ENCODE results near the gene CNNM1.

Gene CNNM1

GRCh38 chr10:99325281-99325680 is 3.9 kb upstream of the CNNM1 start:
- H3K9me3 ChIP-seq (ENCODE audit: control insufficient read depth, low read length) = no peaks in the 10 kb centered on the region
- no peak overlapping the region for H2AFZ ChIP-seq
- H3K27ac ChIP-seq = no peak overlapping the region
- TF ChIP-seq CTCF (IDR thresholded peaks at IDR 0.05) = no peak
- peaks cover 2% of the 10 kb centered on the region for H3K4me1 ChIP-seq
- no peaks in the 10 kb centered on the region for H3K79me2 ChIP-seq
- no peak overlapping the region for H3K4me3 ChIP-seq (ENCODE audit: low read depth, low read length)
- H3K4me2 ChIP-seq (ENCODE audit: low read length) = no peak overlapping the region
- H3K9ac ChIP-seq = no peak overlapping the region
- H3K36me3 ChIP-seq (ENCODE audit: control insufficient read depth, insufficient read depth, low read length) = no peaks in the 10 kb centered on the region
- no peaks in the 10 kb centered on the region for H3K27me3 ChIP-seq (ENCODE audit: control insufficient read depth, insufficient read depth, low read length)

- no peak overlapping the region for H2AFZ ChIP-seq
- no peak overlapping the region for H3K27ac ChIP-seq
- H3K79me2 ChIP-seq = no peaks in the 10 kb centered on the region
- no peaks in the 10 kb centered on the region for H3K27me3 ChIP-seq (ENCODE audit: control insufficient read depth, insufficient read depth, low read length)
- H3K4me1 ChIP-seq = peaks cover 3% of the 10 kb centered on the region
- H3K9me3 ChIP-seq (ENCODE audit: control insufficient read depth, low read length) = no peaks in the 10 kb centered on the region
- TF ChIP-seq CTCF (IDR thresholded peaks at IDR 0.05) = no peak
- H3K9ac ChIP-seq = no peak overlapping the region
- H3K4me2 ChIP-seq (ENCODE audit: low read length) = no peak overlapping the region
- no peaks in the 10 kb centered on the region for H3K36me3 ChIP-seq (ENCODE audit: control insufficient read depth, insufficient read depth, low read length)
- H3K4me3 ChIP-seq (ENCODE audit: low read depth, low read length) = no peak overlapping the region
Observed at GRCh38 chr10:99326871-99327270, 2.3 kb upstream of the CNNM1 start.

GRCh38 chr10:99328579-99329303 is 415 bp upstream of the CNNM1 start:
- H3K4me3 ChIP-seq (ENCODE audit: low read depth, low read length) = peak overlapping the region; percentile 45
- H3K4me2 ChIP-seq (ENCODE audit: low read length) = peak overlapping the region; percentile 91
- peaks cover 3% of the 10 kb centered on the region for H3K4me1 ChIP-seq
- H3K79me2 ChIP-seq = no peaks in the 10 kb centered on the region
- TF ChIP-seq CTCF (IDR thresholded peaks at IDR 0.05) = no peak
- peak overlapping the region; percentile 91 for H2AFZ ChIP-seq
- H3K27ac ChIP-seq = no peak overlapping the region
- no peaks in the 10 kb centered on the region for H3K27me3 ChIP-seq (ENCODE audit: control insufficient read depth, insufficient read depth, low read length)
- no peak overlapping the region for H3K9ac ChIP-seq
- no peaks in the 10 kb centered on the region for H3K9me3 ChIP-seq (ENCODE audit: control insufficient read depth, low read length)
- H3K36me3 ChIP-seq (ENCODE audit: control insufficient read depth, insufficient read depth, low read length) = no peaks in the 10 kb centered on the region

- H3K9me3 ChIP-seq (ENCODE audit: control insufficient read depth, low read length) = no peaks in the 10 kb centered on the region
- peak overlapping the region; percentile 45 for H3K4me3 ChIP-seq (ENCODE audit: low read depth, low read length)
- H3K36me3 ChIP-seq (ENCODE audit: control insufficient read depth, insufficient read depth, low read length) = no peaks in the 10 kb centered on the region
- no peak for TF ChIP-seq CTCF (IDR thresholded peaks at IDR 0.05)
- peak overlapping the region; percentile 30 for H3K9ac ChIP-seq
- H3K27me3 ChIP-seq (ENCODE audit: control insufficient read depth, insufficient read depth, low read length) = no peaks in the 10 kb centered on the region
- H3K79me2 ChIP-seq = no peaks in the 10 kb centered on the region
- H3K27ac ChIP-seq = no peak overlapping the region
- H3K4me1 ChIP-seq = peaks cover 3% of the 10 kb centered on the region
- H2AFZ ChIP-seq = peak overlapping the region; percentile 91
- peak overlapping the region; percentile 91 for H3K4me2 ChIP-seq (ENCODE audit: low read length)
Observed at GRCh38 chr10:99329554-99330346, 594 bp downstream of the CNNM1 start.
